ENCODE measurements around the gene CHDH.

The CHDH gene

GRCh38 chr3:53780806-53781205 is 65.4 kb downstream of the CHDH start:
- DNase-seq, result no peak

- DNase-seq, result no peak
Observed at GRCh38 chr3:53780171-53780570, 66.0 kb downstream of the CHDH start.

- DNase-seq, result no peak
Observed at GRCh38 chr3:53778153-53778552, 68.1 kb downstream of the CHDH start.

- no peak for DNase-seq
Observed at GRCh38 chr3:53777468-53777867, 68.8 kb downstream of the CHDH start.

- no peak for DNase-seq
Observed at GRCh38 chr3:53776494-53777101, 69.6 kb downstream of the CHDH start.

- no peak for DNase-seq
Observed at GRCh38 chr3:53775834-53776251, 70.4 kb downstream of the CHDH start.

GRCh38 chr3:53775018-53775417 is 71.2 kb downstream of the CHDH start:
- no peak for DNase-seq

GRCh38 chr3:53774414-53774813 is 71.8 kb downstream of the CHDH start:
- DNase-seq, result no peak

GRCh38 chr3:53773611-53774368 is 72.4 kb downstream of the CHDH start:
- DNase-seq, result no peak

GRCh38 chr3:53773021-53773436 is 73.2 kb downstream of the CHDH start:
- DNase-seq, result no peak

- DNase-seq, result no peak
Observed at GRCh38 chr3:53772562-53772961, 73.7 kb downstream of the CHDH start.

GRCh38 chr3:53768478-53769459 is 77.5 kb downstream of the CHDH start:
- no peak for DNase-seq

GRCh38 chr3:53766706-53767105 is 79.5 kb downstream of the CHDH start:
- no peak for DNase-seq

- no peak for DNase-seq
Observed at GRCh38 chr3:53765753-53766152, 80.5 kb downstream of the CHDH start.

GRCh38 chr3:53764026-53764775 is 82.0 kb downstream of the CHDH start:
- no peak for DNase-seq

GRCh38 chr3:53763353-53763752 is 82.9 kb downstream of the CHDH start:
- no peak for DNase-seq
